Subcutaneous preadipocyte (primary cell): ENCODE measurements around the gene RUNDC1. TPM values are rescaled to one million over a fixed set of nuclear protein-coding genes. Genes with fewer than 3 reads are reported as not detected.

Source experiments
- small RNA-seq: library from RNA; depleted of rRNA; stranded (forward); fragments of <200 nt; gene quantifications from one replicate; pipeline ENCODE3, GENCODE V24; 2012
- total RNA-seq: library from RNA; depleted of rRNA; stranded (reverse); fragments of >200 nt; gene quantifications from 2 replicates; pipeline ENCODE4 v1.2.3, GENCODE V29; 2012

Gene RUNDC1
- total RNA-seq, result 4.8 and 7.2 TPM in 2 replicates

GRCh38 chr17:42980274-42980765 is at the start of gene RUNDC1:
TSS of gene RUNDC1 (plus strand) at chr17:42980565. CDS start at chr17:42980577, 12 bp downstream.

GRCh38 chr17:42964161-42964932 is 16.0 kb upstream of the RUNDC1 start, which contains the start of gene AARSD1:
TSS of gene AARSD1 (minus strand) at chr17:42964454. CDS start at chr17:42964440, 14 bp downstream.

GRCh38 chr17:42979511-42980273 is 673 bp upstream of the RUNDC1 start, which contains the start of gene PTGES3L:
TSS of gene PTGES3L (minus strand) at chr17:42980080. CDS start at chr17:42980053, 27 bp downstream.

GRCh38 chr17:42997984-42998938 is 17.9 kb downstream of the RUNDC1 start, which contains the start of gene RPL27:
TSS of gene RPL27 (plus strand) at chr17:42998419. CDS start at chr17:42998751, 332 bp downstream.

GRCh38 chr17:43006639-43007551 is 26.5 kb downstream of the RUNDC1 start, which contains the start of gene IFI35:
TSS of gene IFI35 (plus strand) at chr17:43006784. CDS start at chr17:43006948, 164 bp downstream.

GRCh38 chr17:43021741-43022512 is 41.6 kb downstream of the RUNDC1 start, which contains the start of gene VAT1:
TSS of gene VAT1 (minus strand) at chr17:43022385. CDS start at chr17:43022322, 63 bp downstream.

GRCh38 chr17:43024407-43025289 is 44.3 kb downstream of the RUNDC1 start, which contains the start of gene RND2:
TSS of gene RND2 (plus strand) at chr17:43025231. CDS start at chr17:43025348, 117 bp downstream.

Small RNA genes lying within 50 kb of the gene (small RNA-seq; reads per million reads assigned to genes)
- gene AARSD1 (0.41 reads per million, percentile 21 among the genes with 10 or more reads in this experiment), gene RF00561 (not detected)

Other genes starting within 250 kb of the RUNDC1 start
- gene EZH1, start 235.5 kb upstream of the RUNDC1 start, total RNA-seq, result 26.5 and 26.6 TPM in 2 replicates
- gene RAMP2, start 219.3 kb upstream of the RUNDC1 start, total RNA-seq, result 0.73 TPM in 1 of 2 replicates, not detected in the other
- gene VPS25, start 207.1 kb upstream of the RUNDC1 start, total RNA-seq, result 50.6 and 55.1 TPM in 2 replicates
- 0.59 TPM in 1 of 2 replicates, not detected in the other for gene WNK4, start 200.0 kb upstream of the RUNDC1 start, total RNA-seq
- gene COA3, start 181.9 kb upstream of the RUNDC1 start, total RNA-seq, result 54.0 and 61.0 TPM in 2 replicates
- gene CNTD1, start 181.7 kb upstream of the RUNDC1 start, total RNA-seq, result not detected in 2 replicates
- gene BECN1, start 156.3 kb upstream of the RUNDC1 start, total RNA-seq, result 63.6 and 66.3 TPM in 2 replicates
- gene PSME3, start 147.2 kb upstream of the RUNDC1 start, total RNA-seq, result 101 and 117 TPM in 2 replicates
- gene AOC2, start 136.0 kb upstream of the RUNDC1 start, total RNA-seq, result 0.73 and 1.4 TPM in 2 replicates
- 0.20 and 0.37 TPM in 2 replicates for gene AOC3, start 129.4 kb upstream of the RUNDC1 start, total RNA-seq
- gene G6PC1, start 79.8 kb upstream of the RUNDC1 start, total RNA-seq, result not detected in 2 replicates
- gene AARSD1, start 16.1 kb upstream of the RUNDC1 start, total RNA-seq, result 14.3 and 15.2 TPM in 2 replicates
- gene PTGES3L, start 485 bp upstream of the RUNDC1 start, total RNA-seq, result not detected in 2 replicates
- 1,167 and 2,306 TPM in 2 replicates for gene RPL27, start 17.9 kb downstream of the RUNDC1 start, total RNA-seq
- 17.2 and 33.1 TPM in 2 replicates for gene IFI35, start 26.2 kb downstream of the RUNDC1 start, total RNA-seq
- 304 and 349 TPM in 2 replicates for gene VAT1, start 41.8 kb downstream of the RUNDC1 start, total RNA-seq
- gene RND2, start 44.7 kb downstream of the RUNDC1 start, total RNA-seq, result under 0.01 and 0.39 TPM in 2 replicates
- 18.4 and 36.2 TPM in 2 replicates for gene BRCA1, start 144.8 kb downstream of the RUNDC1 start, total RNA-seq
- gene NBR1, start 190.6 kb downstream of the RUNDC1 start, total RNA-seq, result 64.3 and 79.2 TPM in 2 replicates
- 4.0 and 4.5 TPM in 2 replicates for gene TMEM106A, start 231.3 kb downstream of the RUNDC1 start, total RNA-seq
- 0.37 TPM in 1 of 2 replicates, not detected in the other for gene CCDC200, start 248.1 kb downstream of the RUNDC1 start, total RNA-seq